NB4 (cell line): ENCODE measurements around the gene ATP10A.

ENCODE experiments used
- DNase-seq: peaks from one replicate; pipeline ENCODE4 v3.0.0; 2010; ENCODE audit warnings: low read depth
- H3K4me3 ChIP-seq: one replicate; pipeline ENCODE4 v1.5.1; 2011; ENCODE audit warnings: mild to moderate bottlenecking, low read depth, low read length, moderate library complexity
- MYC ChIP-seq: IDR thresholded peaks from 2 replicates; pipeline ENCODE4 v1.6.1; 2011; ENCODE audit warnings: low read depth, low read length
- POLR2A ChIP-seq: IDR thresholded peaks from 2 replicates; pipeline ENCODE4 v1.6.1; 2011; ENCODE audit warnings: mild to moderate bottlenecking; ENCODE audit not compliant: insufficient read length; ENCODE audit errors: extremely low read depth
- TF ChIP-seq, protein P1 (sequence below): IDR thresholded peaks from one replicate; pipeline ENCODE4 v1.5.1; 2012; ENCODE audit warnings: low read depth, low read length
- TF ChIP-seq, protein P2 (sequence below): IDR thresholded peaks from 2 replicates; pipeline ENCODE4 v1.6.1; 2011; ENCODE audit warnings: low read depth, low read length

Gene ATP10A

DNA sequence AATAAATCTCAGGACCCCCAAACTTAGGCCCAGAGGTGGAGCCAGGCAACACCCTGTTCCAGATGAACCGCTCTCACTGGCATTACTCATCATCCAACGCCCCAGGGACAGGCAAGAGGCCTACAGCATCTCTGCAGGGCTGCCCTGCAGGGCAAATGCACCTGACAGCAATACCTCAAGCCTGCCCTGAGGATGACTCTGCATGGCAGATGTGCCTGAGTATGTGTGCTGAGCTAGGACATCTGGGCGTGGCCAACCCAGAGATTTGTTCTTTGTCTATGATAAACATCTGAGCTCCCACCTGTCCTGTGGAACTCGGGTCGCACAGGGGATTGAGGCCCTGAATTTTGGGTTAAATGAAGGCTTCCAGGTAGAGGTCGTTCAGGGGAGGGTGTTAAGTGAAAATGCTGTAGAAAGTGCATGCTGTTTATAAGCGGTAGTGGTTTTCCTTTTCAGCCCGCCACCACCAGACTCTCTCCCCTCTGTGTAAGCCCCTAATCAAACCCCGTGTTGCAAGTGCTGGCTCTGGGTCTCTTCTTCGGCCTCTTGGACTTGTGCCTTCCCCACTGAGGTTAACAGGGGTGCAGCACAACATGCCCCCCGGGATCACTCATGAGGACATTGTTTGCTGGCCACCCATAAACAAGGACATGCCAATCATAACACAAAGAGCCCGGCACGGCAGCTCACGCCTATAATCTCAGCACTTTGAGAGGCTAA, 92.3 kb downstream of the ATP10A start:
- no peak for TF ChIP-seq POLR2A
- TF ChIP-seq, protein P1, sequence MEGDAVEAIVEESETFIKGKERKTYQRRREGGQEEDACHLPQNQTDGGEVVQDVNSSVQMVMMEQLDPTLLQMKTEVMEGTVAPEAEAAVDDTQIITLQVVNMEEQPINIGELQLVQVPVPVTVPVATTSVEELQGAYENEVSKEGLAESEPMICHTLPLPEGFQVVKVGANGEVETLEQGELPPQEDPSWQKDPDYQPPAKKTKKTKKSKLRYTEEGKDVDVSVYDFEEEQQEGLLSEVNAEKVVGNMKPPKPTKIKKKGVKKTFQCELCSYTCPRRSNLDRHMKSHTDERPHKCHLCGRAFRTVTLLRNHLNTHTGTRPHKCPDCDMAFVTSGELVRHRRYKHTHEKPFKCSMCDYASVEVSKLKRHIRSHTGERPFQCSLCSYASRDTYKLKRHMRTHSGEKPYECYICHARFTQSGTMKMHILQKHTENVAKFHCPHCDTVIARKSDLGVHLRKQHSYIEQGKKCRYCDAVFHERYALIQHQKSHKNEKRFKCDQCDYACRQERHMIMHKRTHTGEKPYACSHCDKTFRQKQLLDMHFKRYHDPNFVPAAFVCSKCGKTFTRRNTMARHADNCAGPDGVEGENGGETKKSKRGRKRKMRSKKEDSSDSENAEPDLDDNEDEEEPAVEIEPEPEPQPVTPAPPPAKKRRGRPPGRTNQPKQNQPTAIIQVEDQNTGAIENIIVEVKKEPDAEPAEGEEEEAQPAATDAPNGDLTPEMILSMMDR, result no peak
- TF ChIP-seq, protein P2, sequence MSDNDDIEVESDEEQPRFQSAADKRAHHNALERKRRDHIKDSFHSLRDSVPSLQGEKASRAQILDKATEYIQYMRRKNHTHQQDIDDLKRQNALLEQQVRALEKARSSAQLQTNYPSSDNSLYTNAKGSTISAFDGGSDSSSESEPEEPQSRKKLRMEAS, result no peak
- no peak for TF ChIP-seq MYC
- DNase-seq, result no peak
- H3K4me3 ChIP-seq, result no peak overlapping the region

DNA sequence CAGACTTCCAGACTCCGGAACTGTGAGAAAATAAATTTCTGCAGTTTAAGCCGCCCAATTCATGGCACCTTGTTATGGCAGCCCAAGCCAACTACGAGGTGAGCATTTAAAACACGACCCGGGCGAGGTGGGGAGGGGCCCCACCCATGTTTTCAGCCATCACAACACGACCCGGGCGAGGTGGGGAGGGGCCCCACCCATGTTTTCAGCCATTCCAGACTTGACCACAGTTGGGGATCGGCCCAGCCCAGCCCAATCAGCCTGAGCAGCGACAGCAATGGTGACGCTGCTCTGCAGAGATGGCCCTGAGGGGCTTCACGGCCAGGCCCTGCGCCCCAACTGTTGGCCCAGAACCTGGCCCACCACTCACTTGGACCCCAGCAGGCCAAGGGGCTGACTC, 93.1 kb downstream of the ATP10A start:
- no peak for DNase-seq
- H3K4me3 ChIP-seq, result no peak overlapping the region
- TF ChIP-seq, protein P2, result no peak
- TF ChIP-seq, protein P1, result no peak
- TF ChIP-seq POLR2A, result no peak
- no peak for TF ChIP-seq MYC

DNA sequence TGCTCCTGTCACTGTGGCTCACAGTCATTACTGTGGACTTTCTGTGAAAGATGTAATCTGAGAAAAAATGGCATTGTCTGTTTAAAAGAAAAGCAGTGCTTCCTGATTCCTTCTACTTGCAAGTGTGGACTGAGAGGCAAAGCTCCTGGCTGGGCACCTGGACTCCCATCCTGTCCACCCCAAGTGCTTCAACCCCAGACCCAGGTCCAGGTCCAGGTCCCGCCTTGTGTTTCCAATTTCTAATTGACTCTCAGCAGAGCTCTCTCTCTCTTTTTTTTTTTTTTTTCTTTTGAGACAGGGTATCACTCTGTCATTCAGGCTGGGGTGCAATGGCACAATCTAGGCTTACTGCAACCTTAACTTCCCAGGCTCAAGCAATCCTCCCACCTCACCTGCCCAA, 94.9 kb downstream of the ATP10A start:
- no peak for DNase-seq
- H3K4me3 ChIP-seq, result no peak overlapping the region
- TF ChIP-seq, protein P1, result no peak
- no peak for TF ChIP-seq POLR2A
- TF ChIP-seq MYC, result no peak

DNA sequence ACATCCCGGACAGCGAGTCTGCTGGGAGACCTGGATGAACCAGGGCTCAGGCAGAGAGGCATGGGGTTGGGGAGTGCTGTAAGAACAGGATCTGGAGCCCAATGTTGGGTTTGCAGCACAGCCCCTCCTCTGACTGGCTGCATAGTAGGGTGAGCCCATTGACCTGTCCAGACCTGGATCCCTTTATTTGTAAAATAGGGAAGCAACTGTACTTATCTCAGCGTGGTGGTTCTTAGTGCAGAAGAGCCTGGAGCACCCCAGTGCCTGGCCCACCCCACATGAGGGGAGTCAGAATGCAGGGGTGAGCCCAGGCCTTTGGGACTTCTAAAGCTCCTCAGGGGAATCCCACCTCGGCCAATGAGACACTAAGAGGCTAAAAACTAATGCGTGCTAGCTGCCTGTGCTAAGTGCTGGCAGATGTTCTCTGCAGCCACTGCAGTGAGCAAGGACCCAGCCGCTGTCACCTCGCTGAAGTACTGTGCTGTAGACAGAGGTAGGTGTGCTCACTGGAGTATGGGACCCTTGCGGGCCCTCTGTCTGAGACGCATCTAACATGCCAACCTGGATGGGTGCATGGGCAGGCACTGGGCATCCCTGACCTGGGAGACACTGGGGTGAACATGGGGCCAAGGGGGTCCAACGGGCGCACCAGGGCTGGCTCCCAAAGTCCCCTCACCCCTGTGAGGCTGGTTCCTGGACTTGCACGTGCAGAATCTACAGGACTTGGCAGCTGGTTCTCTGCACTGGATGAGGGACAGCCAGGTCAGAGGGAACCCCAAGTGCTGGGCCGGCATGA, 95.6 kb downstream of the ATP10A start:
- DNase-seq, result no peak

DNA sequence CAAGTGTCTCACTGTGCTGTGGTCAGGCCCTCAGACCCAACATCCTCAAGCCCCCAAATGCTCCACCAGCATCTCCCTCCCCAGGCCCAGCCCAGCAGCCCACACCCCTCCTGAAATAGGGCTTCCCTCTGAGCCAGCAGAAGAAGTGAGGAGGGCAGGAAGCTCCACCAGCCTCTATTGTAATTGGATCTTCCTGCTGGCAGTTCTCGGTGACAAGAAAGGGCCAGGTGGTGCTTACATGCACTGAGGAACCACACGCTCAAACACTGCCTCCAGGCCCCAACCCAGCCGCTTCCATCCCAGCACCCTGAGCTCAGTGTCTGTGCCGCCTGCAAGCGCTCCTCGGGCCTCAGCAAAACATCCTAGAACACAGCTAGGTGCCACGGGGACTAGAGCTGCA, 96.7 kb downstream of the ATP10A start:
- no peak for DNase-seq
- TF ChIP-seq MYC, result no peak
- H3K4me3 ChIP-seq, result no peak overlapping the region

More for the DNA sequence above, 95.6 kb downstream of the ATP10A start:
- H3K4me3 ChIP-seq, result no peak overlapping the region
- TF ChIP-seq, protein P2, result no peak
- no peak for TF ChIP-seq POLR2A
- no peak for TF ChIP-seq MYC
- TF ChIP-seq, protein P1, result no peak

DNA sequence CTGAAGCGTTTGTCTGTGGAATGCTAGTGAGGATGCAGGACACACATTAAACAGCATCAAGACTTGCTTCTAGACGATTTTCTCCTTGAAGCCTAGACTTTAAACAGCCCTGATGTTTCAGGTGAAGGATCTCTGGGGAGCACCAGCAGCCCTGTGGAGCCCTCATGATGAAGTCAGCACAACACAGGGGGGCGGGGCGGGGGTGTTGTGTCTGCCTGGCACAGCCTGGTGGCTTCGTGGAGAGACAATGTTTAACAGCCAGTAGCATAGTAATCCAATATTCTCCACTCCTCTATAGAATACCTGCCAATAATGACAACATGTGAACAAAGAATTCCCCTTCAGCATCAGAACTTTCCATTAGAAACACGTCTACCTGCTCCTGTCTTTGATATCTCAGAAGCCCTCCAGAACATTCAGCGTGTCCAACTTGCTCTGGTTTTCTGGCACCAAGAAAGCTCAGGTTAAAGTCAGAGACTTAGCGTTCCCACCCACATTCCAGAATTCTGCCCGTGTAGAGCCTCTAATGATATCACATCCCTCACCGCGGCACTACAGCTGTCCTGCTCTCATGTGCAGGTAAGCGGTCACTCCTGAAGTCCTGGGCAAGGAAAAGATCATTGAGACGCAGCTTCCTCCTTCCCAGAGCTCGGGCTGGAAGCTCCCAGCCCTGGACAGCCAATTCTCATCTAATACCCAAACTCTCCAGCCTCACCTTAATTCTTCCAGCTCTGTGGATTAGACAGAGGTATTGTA, 98.0 kb downstream of the ATP10A start:
- TF ChIP-seq POLR2A (no peak), MYC (no peak)
- TF ChIP-seq, protein P2, result no peak
- TF ChIP-seq, protein P1, result no peak
- H3K4me3 ChIP-seq, result no peak overlapping the region
- DNase-seq, result no peak
